ENCODE measurements around the gene FKBP3.
"Not testable (repeated sequence)": the region's sequence is repeated elsewhere in the genome, so short reads cannot be mapped to it uniquely, and the experiment has no call there.

DNA sequence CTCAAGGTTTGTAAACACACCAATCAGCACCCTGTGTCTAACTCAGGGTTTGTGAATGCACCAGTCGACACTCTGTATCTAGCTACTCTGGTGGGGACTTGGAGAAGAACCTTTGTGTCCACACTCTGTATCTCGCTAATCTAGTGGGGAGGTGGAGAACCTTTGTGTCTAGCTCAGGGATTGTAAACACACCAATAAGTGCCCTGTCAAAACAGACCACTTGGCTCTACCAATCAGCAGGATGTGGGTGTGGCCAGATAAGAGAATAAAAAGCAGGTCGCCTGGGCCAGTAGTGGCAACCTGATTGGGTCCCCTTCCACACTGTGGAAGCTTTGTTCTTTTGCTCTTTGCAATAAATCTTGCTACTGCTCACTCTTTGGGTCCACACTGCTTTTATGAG, 53.2 kb downstream of the FKBP3 start:
- TF ChIP-seq, protein P1, sequence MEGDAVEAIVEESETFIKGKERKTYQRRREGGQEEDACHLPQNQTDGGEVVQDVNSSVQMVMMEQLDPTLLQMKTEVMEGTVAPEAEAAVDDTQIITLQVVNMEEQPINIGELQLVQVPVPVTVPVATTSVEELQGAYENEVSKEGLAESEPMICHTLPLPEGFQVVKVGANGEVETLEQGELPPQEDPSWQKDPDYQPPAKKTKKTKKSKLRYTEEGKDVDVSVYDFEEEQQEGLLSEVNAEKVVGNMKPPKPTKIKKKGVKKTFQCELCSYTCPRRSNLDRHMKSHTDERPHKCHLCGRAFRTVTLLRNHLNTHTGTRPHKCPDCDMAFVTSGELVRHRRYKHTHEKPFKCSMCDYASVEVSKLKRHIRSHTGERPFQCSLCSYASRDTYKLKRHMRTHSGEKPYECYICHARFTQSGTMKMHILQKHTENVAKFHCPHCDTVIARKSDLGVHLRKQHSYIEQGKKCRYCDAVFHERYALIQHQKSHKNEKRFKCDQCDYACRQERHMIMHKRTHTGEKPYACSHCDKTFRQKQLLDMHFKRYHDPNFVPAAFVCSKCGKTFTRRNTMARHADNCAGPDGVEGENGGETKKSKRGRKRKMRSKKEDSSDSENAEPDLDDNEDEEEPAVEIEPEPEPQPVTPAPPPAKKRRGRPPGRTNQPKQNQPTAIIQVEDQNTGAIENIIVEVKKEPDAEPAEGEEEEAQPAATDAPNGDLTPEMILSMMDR (IDR thresholded peaks at IDR 0.05), result not testable (repeated sequence)
- TF ChIP-seq POLR2A (IDR thresholded peaks at IDR 0.05), result not testable (repeated sequence)
